Activated T-cell treated with anti-CD3 and anti-CD28 coated beads for 24 hours (primary cell): ENCODE data around the gene TMF1.

Source experiments
- DNase-seq: peaks from one replicate; pipeline ENCODE4 v3.0.0-alpha.2; 2020; ENCODE audit warnings: low read depth

TMF1 gene

GRCh38 chr3:68972358-68972979, 79.7 kb downstream of the TMF1 start:
- DNase-seq: peak; percentile 27
